Activated naive CD8-positive, alpha-beta T cell treated with anti-CD3 and anti-CD28 coated beads for 36 hours (primary cell): Measurements from ENCODE around the gene FBXL20. TPM values are rescaled to one million over a fixed set of nuclear protein-coding genes. Genes with fewer than 3 reads are reported as not detected.
A peak's percentile ranks its signal among the peaks of the same experiment; 100 is the strongest.

Experiments
- DNase-seq: peaks from one replicate; pipeline ENCODE4 v3.0.0; 2021
- H3K27ac Mint-ChIP-seq: one replicate; pipeline ENCODE4 v1.8.0; 2022; ENCODE audit warnings: mild to moderate bottlenecking, moderate library complexity, mixed read lengths
- H3K27me3 Mint-ChIP-seq: one replicate; pipeline ENCODE4 v1.8.0; 2022; ENCODE audit warnings: mild to moderate bottlenecking, mixed read lengths
- H3K36me3 Mint-ChIP-seq: one replicate; pipeline ENCODE4 v1.8.0; 2021; ENCODE audit warnings: mild to moderate bottlenecking, mixed read lengths
- H3K4me1 Mint-ChIP-seq: one replicate; pipeline ENCODE4 v1.8.0; 2021; ENCODE audit warnings: mixed read lengths
- H3K4me3 Mint-ChIP-seq: one replicate; pipeline ENCODE4 v1.8.0; 2022; ENCODE audit warnings: mild to moderate bottlenecking, moderate library complexity, mixed read lengths
- H3K9me3 Mint-ChIP-seq: one replicate; pipeline ENCODE4 v1.8.0; 2022; ENCODE audit warnings: mixed read lengths
- total RNA-seq, 2 experiments: library from RNA; stranded (reverse); gene quantifications; one replicate each; pipeline ENCODE4 v1.2.3, GENCODE V29; 2021

FBXL20 gene
- total RNA-seq, 2 experiments from 2014 or later, result 15.7 to 16.3 TPM

GRCh38 chr17:39208136-39208535 lies 193.3 kb downstream of the FBXL20 start:
- peak; percentile 37 for DNase-seq
- no peak overlapping the region for H3K27ac Mint-ChIP-seq
- H3K4me1 Mint-ChIP-seq, result peaks cover 46% of the 10 kb centered on the region
- no peaks in the 10 kb centered on the region for H3K9me3 Mint-ChIP-seq
- no peaks in the 10 kb centered on the region for H3K27me3 Mint-ChIP-seq
- peaks cover 17% of the 10 kb centered on the region for H3K36me3 Mint-ChIP-seq
- H3K4me3 Mint-ChIP-seq, result peak overlapping the region; percentile 29

GRCh38 chr17:39205112-39205526 lies 196.3 kb downstream of the FBXL20 start:
- Mint-ChIP-seq H3K36me3 (peaks cover 45% of the 10 kb centered on the region), H3K27ac (peak overlapping the region; percentile 21), H3K27me3 (peaks cover 2% of the 10 kb centered on the region), H3K4me3 (no peak overlapping the region), H3K4me1 (peaks cover 60% of the 10 kb centered on the region), H3K9me3 (no peaks in the 10 kb centered on the region)
- DNase-seq, result no peak

- Mint-ChIP-seq H3K4me3 (peak overlapping the region; percentile 27), H3K36me3 (peaks cover 48% of the 10 kb centered on the region), H3K9me3 (no peaks in the 10 kb centered on the region), H3K4me1 (peaks cover 56% of the 10 kb centered on the region), H3K27me3 (peaks cover 3% of the 10 kb centered on the region), H3K27ac (peak overlapping the region; percentile 10)
- no peak for DNase-seq
These were observed 197.2 kb downstream of the FBXL20 start for GRCh38 chr17:39204245-39204644.

Other genes with a start within 250 kb of the FBXL20 start
- gene PLXDC1, start 250.0 kb downstream of the FBXL20 start, total RNA-seq, result 1 to 10 TPM in 1 of 2 experiments, under 1 TPM in 1; 0.54 to 1.1 TPM
- not detected for gene ARL5C, start 235.5 kb downstream of the FBXL20 start, total RNA-seq
- 10 to 100 TPM; 12.7 to 14.4 TPM for gene CACNB1, start 204.0 kb downstream of the FBXL20 start, total RNA-seq
- gene RPL19, start 201.3 kb downstream of the FBXL20 start, total RNA-seq, result 1,000 to 10,000 TPM; 3,075 to 3,102 TPM
- under 1 TPM; 0.14 to 0.20 TPM for gene STAC2, start 175.7 kb downstream of the FBXL20 start, total RNA-seq
- 10 to 100 TPM; 78.4 to 83.1 TPM for gene MED1, start 49.6 kb upstream of the FBXL20 start, total RNA-seq
- gene CDK12, start 59.9 kb upstream of the FBXL20 start, total RNA-seq, result 10 to 100 TPM; 78.8 to 82.1 TPM
- gene NEUROD2, start 206.3 kb upstream of the FBXL20 start, total RNA-seq, result not detected
- not detected for gene PPP1R1B, start 225.3 kb upstream of the FBXL20 start, total RNA-seq
- gene STARD3, start 235.5 kb upstream of the FBXL20 start, total RNA-seq, result 10 to 100 TPM; 47.9 to 53.2 TPM